ENCODE measurements around the gene MARCKS. TPM values are rescaled to one million over a fixed set of nuclear protein-coding genes. Genes with fewer than 3 reads are reported as not detected.

The MARCKS gene
- total and polyA plus RNA-seq, 2 of the 13 experiments (the other 11 are each of a cell fraction or from before 2014, with no cell fraction given): 30.5 to 39.5 TPM

DNA sequence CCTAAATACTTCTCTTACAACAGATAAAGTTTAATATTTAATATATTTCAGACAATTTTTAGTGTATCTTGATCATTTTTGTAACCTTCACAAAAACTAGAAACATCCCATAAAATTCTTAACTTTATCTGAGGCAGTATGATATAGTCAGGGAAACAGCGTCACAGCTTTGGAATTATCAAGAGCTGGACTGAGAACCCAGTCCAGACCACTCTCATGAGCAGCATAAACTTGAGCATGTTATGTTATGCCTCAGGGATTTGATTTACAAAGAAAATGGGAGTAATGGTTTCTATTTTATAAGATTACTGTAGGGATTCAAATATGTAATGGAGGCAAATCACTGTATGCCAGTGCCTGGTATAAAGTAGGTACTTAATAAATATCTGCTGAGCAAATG is 8.3 kb upstream of the MARCKS start:
- in situ Hi-C loops (cut with HindIII; ENCODE audit: extremely low pct_ligation_motif_present, low pct_unique_long_range_greater_than_20kb) (no loop called here), intact Hi-C loops (cut with micrococcal nuclease; ENCODE audit: unreplicated experiment) (no loop called here)
- Histone ChIP-seq H3K4me3 (replicated peaks in 1 of 3; ENCODE audit: insufficient read depth in 1 of 3, low read depth in 2 of 3, low read length in 3 of 3) (no peak overlapping the region), H3K9me3 (ENCODE audit: low read length) (no peaks in the 10 kb centered on the region), H3K4me2 (ENCODE audit: low read depth, low read length) (no peak overlapping the region), H3K9ac (ENCODE audit: insufficient read depth, low read depth, low read length) (no peak overlapping the region), H3K79me2 (ENCODE audit: insufficient read depth, low read length) (no peaks in the 10 kb centered on the region), H3K27ac (ENCODE audit: extremely low read length, insufficient read depth, low read length) (no peak overlapping the region), H3K36me3 (replicated peaks in 1 of 2; ENCODE audit: control insufficient read depth in 1 of 2, insufficient read depth in 2 of 2, low read length in 2 of 2) (no peaks in the 10 kb centered on the region), H3K4me1 (ENCODE audit: insufficient read depth, low read length) (no peaks in the 10 kb centered on the region), H2AFZ (ENCODE audit: low read length) (no peak overlapping the region), H3K27me3 (ENCODE audit: control insufficient read depth in 1 of 2, insufficient read depth in 2 of 2, low read length in 2 of 2) (peaks cover 0 to 15% of the 10 kb centered on the region in 2 experiments; a peak in 4 of 5 replicates), H4K20me1 (ENCODE audit: insufficient read depth, low read length) (no peaks in the 10 kb centered on the region)
- FAIRE-seq (no peak), DNase-seq (ENCODE audit: low spot score) (no peak), ATAC-seq (no peak)
- TF ChIP-seq ZNF431 (CRISPR knock-in tag; IDR thresholded peaks at IDR 0.05; ENCODE audit: borderline replicate concordance, low read depth) (no peak), JUN (CRISPR knock-in tag; IDR thresholded peaks at IDR 0.05) (no peak), ZNF678 (CRISPR knock-in tag; IDR thresholded peaks at IDR 0.05) (no peak), SMAD3 (CRISPR knock-in tag; IDR thresholded peaks at IDR 0.05) (no peak), ZNF557 (CRISPR knock-in tag; IDR thresholded peaks at IDR 0.05) (no peak), NFYC (CRISPR knock-in tag; IDR thresholded peaks at IDR 0.05) (no peak), ZNF790 (CRISPR knock-in tag; IDR thresholded peaks at IDR 0.05; ENCODE audit: borderline replicate concordance) (no peak), ZNF484 (CRISPR knock-in tag; IDR thresholded peaks at IDR 0.05; ENCODE audit: borderline replicate concordance, low read depth) (no peak)
- TF ChIP-seq, protein P1, sequence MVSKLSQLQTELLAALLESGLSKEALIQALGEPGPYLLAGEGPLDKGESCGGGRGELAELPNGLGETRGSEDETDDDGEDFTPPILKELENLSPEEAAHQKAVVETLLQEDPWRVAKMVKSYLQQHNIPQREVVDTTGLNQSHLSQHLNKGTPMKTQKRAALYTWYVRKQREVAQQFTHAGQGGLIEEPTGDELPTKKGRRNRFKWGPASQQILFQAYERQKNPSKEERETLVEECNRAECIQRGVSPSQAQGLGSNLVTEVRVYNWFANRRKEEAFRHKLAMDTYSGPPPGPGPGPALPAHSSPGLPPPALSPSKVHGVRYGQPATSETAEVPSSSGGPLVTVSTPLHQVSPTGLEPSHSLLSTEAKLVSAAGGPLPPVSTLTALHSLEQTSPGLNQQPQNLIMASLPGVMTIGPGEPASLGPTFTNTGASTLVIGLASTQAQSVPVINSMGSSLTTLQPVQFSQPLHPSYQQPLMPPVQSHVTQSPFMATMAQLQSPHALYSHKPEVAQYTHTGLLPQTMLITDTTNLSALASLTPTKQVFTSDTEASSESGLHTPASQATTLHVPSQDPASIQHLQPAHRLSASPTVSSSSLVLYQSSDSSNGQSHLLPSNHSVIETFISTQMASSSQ (IDR thresholded peaks at IDR 0.05; ENCODE audit: low read depth): no peak
- TF ChIP-seq, protein P1 (CRISPR knock-in tag; IDR thresholded peaks at IDR 0.05; ENCODE audit: borderline replicate concordance): no peak
- POLR2A ChIA-PET: no interaction called here
- 47% methylated on average over 1 of the region's 1 CpG for WGBS (ENCODE audit: low lambda C conversion rate)
- CTCF ChIA-PET (ENCODE audit: low intra/inter-chr PET ratio, low total read pairs): no interaction called here
- no TSS peak for BruUV-seq (replicated peaks)
